HG02973 (cell line): ENCODE results near the gene FAM177B.

Experiments
- ATAC-seq: cut with Tn5 transposase; IDR thresholded peaks from one replicate; pipeline ENCODE4 v1.9.1; 2021; ENCODE audit warnings: moderate library complexity; ENCODE audit not compliant: unreplicated experiment

FAM177B gene

DNA sequence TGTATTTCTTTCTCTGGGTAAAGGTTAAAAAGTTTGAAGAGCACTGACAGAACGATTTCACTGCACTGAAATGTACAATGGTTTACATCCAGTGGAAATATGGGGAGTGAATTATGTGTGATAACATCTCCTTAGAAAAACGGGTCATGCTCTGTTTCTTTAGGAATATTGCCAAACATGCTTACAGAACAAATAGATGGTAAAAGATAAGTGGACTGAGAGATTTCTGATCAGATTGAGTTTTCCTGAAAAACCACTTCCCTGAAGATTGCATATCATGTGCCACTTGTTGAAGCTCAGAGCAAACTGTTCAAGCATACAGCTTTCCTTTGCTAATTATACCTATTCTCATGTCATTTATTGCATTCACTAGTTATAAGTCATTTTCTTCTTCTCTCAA is 47.9 kb downstream of the FAM177B start:
- no peak for ATAC-seq

DNA sequence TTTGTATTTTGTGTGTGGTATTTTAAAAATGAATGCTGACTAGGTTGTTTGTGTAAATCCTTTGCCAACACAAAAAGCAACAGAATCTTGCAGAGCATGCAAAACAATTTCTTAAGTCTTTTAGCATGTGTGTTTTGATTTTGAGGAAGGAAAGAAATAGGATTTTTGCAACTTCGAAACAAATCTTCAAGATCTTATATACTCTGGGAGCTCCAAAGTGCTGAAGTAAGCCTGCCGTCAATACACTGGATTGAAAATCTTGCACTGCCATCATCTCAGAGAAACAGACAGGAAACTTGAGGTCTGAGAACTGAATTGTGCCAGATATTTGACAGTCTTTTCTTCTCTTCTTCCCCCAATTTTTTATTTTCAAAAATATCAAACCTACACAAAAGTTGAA is 48.5 kb downstream of the FAM177B start:
- ATAC-seq, result no peak

DNA sequence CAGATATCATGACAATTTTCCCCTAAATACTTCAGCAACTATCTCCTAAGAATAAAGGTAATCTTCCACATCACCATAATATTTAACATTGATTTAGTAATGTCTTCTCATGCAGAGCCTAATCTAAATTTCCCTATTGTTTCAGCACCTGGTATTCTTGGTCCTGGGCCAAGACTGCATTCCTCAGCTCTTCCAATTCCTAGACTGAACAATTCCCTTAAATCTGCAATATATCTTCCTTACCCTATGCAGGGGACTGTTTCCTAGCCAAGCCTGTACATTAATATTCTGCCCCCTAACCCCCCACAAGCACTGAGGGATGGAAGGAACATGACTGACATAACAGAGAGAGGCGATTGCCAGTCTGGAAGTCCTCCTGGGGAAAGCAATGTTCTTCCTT is 49.1 kb downstream of the FAM177B start:
- ATAC-seq, result no peak

DNA sequence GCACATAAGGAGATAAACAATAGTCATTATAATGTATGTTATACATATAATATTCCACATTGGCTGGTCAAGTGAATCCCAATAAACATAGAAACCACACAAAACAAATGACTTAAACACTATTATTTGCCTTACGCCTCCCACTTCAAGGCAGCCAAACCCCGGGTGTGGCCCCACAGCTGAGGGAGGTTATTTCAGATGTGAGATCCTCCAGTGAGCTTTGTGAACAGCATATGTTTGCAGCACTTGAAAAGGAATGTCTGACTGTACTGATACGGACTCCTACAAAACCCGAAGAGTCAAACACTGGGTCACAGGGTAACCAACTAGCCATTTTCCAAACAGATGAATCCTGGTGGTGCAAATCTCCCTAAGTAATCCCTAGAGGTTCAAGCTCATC is 50.7 kb downstream of the FAM177B start:
- no peak for ATAC-seq

DNA sequence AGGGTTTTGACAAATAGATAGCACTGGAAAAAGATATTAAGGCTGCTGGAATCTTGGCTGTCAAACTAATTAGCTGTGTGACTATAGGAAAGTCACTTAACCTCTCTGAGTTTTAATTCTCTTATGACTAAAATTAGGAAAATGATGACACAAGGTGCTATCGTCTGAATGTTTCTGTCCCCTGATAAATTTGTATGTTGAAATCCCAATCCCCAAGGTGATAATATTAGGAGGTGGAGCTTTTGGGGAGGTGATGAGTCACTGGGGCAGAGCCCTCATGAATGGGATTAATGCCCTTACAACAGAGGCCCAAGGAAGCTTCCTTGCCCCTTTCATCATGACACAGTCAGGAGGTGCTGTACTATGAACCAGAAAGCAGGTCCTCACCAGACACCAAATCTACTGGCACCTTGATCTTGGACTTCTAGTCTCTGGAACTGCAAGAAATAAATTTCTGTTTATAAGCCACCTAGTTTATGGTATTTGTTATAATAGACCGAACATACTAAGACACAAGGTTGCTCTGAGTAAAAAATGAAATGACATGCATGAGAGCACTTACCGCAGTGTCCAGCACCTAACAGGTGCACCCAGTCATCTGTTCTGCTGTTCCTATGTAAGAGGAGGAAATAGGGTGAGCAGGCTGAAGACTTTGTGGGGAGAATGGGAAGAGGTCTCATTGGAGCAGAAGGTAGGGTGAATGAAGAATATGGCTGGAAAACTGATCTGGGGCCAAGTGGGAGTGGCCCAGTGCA is 51.6 kb downstream of the FAM177B start:
- peak; percentile 66 for ATAC-seq

DNA sequence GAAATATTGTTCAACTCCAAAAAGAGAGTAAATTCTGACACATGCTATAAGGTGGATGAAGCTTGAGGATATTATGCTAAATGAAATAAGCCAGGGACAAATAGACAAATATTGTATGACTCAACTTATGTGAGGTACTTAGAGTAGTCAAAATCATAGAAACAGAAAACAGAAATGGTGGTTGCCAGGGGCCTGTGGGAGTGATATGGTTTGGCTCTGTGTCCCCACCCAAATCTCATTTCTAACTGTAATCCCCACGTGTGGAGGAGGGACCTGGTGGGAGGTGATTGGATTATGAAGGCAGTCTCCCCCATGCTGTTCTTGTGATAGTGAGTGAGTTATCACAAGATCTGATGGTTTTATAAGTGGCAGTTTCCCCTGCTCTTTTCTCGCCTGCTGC is 53.1 kb downstream of the FAM177B start:
- ATAC-seq, result no peak

DNA sequence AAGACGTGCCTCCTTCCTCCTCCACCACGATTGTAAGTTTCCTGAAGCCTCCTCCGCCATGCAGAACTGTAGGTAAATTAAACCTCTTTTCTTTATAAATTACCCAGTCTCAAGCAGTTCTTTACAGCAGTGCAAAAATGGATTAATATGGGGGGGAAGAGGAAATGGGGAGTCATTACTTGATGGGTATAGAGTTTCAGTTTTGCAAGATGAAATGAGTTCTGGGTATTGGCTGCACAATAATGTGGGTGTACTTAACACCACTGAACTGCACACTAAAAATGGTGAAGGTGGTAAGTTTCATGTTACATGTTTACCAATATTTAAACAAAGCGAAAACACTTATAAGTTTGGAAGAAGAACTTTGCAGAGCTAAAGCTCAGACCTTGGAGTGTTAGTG is 53.5 kb downstream of the FAM177B start:
- ATAC-seq, result no peak

DNA sequence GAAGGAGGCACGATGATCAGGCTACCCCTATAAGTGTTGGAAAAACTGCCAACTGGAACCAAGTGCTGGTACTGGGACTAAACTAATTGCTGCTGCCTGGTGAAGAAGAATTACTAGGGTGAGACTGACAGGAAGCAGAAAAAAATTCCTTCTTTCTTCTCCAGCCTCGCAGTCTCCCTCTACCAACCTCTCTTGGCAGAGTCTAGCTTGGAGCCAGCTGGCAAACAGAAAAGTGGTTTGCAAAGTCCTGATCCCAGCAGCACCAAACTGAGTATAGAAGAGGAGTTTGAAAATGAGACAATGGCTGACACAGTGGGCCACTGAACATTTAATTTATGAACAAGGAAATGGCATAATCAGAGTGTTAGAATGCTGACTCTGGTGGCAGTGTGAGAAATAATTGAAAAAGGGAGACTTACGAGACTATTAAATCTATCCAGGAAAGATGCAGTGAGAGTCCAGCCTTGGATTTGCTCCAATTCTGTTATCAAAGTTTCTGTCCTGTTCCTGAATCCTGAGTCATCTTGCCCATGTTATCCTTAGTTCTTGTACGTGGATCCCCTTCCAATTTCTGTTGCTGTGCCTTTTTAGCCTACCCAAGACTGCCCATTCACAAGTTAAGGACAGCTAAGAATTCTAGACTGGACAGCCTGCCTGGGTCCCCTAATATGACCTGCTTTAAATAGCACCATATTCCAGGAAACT is 54.2 kb downstream of the FAM177B start:
- no peak for ATAC-seq

DNA sequence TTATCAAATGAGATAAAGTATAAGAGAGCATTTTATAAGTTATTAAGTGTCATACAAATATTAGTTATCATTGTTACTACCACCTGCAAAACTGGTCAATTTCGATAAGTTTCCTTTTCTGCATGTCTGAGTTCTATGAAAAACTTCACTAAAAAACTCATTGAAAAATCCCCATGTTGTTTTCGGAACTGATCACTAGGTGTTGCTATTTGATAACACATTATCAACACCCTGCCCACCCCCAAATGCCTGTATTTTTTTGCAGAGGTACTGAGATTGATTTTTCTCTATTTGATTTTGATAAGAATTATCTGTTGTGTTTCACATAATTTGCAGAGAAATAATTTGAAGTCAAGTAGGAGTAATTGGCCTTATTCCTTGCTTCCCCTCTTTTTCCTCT is 55.7 kb downstream of the FAM177B start:
- ATAC-seq, result no peak

DNA sequence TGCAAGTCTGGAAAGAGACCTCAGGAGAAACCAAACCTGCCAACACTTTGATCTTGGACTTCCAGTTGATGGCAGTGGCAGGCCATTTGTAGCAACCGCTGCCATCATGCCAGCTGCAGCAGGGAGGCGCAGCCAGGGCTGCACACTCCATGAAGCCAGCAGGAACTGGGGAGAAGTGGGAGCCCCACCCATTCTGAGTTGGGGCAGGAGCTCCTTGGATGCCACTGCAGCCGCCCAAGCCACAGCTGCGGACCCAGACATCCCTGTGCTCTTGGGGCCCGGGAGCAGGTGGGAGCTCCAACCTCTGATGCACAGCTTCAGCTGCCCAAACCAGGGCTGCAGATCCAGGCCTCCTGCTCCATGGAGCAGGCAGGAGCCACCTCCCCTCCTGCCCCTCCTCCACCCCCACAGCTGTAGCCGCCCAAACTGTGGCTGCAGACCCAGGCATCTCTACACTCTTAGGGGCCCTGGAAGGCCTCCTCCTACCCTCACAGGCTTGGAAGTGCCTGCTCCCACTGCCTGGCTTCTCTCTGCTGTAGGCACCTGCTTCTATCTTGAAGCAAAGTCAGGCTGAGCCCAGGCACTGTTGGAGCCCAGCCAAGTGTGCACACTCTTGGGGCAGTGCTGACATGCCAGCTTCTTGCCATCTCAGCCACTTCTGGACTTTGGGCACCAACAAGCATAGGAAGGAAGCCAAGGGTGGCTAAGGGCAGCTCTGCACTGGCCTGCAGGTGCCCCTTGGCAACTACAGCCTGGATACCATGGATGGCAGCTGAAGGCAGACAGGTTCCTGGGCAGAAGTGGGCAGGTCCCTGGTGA is 57.9 kb downstream of the FAM177B start:
- no peak for ATAC-seq

DNA sequence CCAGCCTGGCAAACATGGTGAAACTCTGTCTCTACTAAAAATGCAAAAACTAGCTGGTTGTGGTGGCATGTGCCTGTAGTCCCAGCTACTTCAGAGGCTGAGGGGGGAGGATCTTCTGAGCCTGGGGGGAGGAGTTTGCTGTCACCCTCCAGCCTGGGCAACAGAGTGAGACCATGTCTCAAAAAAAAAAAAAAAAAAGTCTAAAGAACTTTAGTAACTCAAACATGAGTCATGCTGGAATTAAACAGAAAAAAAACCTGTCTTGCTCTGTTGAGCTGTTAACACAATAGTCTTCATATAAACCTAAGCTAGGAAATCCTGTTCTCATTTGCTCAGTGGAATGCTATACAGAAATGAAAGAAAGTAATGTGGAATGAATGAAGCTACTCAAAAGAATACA is 61.1 kb downstream of the FAM177B start:
- ATAC-seq, result no peak

DNA sequence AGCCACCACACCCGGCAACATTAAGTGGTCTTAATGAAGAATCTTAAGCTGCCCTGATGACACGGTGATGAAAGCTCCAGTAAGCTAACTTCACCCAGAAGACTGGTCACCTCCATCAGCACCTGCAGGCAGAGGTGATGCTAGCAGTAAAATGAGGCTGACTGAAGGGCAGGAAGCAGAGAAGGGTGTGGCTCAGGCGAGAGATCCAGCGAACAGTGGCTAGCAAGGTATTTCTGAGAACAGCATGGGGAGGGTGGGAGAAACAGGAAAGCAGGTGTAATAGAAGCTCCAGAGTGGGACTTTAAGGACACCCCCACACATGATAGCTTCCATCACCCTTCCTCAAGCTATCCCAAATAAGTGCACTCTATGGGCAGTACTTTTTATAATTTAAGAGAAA is 62.0 kb downstream of the FAM177B start:
- ATAC-seq, result no peak
